Measurements from ENCODE around the gene CEP112.

Gene CEP112

GRCh38 chr17:65712383-65713267 is 479.3 kb downstream of the CEP112 start:
- no peak for DNase-seq
- H3K27me3 Mint-ChIP-seq: no peaks in the 10 kb centered on the region
- peaks cover 20% of the 10 kb centered on the region for H3K4me1 Mint-ChIP-seq (ENCODE audit: low read depth)
- no peak overlapping the region for H3K27ac Mint-ChIP-seq
- no peaks in the 10 kb centered on the region for H3K9me3 Mint-ChIP-seq
- no peaks in the 10 kb centered on the region for H3K36me3 Mint-ChIP-seq (ENCODE audit: low read depth)
- no peak overlapping the region for H3K4me3 Mint-ChIP-seq

DNA sequence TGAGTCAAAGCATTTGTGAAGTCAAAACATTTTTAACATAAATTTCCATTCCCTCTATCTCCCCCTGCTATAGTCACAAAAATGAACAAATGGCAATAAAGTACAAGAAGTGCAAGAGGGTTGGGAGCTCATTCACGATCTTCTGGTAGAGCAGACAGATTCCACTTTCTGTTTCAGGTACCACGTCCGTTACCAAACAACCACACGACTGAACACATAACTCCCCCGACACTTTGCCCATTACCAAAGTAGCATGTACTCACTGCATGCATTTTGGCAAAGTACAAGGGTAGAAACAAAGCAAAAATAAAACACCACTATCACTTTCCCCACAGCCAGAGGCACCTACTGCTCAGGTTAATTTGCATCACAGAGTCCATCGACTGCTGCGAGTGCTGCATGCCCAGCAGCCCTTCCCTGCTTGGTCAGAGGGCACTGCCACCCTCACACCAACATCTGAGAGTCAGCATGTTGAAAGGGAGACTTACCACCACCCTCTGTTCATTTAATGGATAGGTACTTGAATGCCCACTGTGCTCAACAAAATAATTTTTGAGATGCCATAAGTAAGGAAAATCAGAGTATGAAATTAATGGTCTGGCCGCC is 480.2 kb downstream of the CEP112 start:
- Mint-ChIP-seq H3K9me3 (no peaks in the 10 kb centered on the region), H3K4me3 (peak overlapping the region; percentile 50), H3K27me3 (no peaks in the 10 kb centered on the region), H3K4me1 (ENCODE audit: low read depth) (peaks cover 20% of the 10 kb centered on the region), H3K36me3 (ENCODE audit: low read depth) (no peaks in the 10 kb centered on the region), H3K27ac (no peak overlapping the region)
- DNase-seq: no peak

- Mint-ChIP-seq H3K36me3 (ENCODE audit: low read depth) (no peaks in the 10 kb centered on the region), H3K27ac (no peak overlapping the region)
Observed at GRCh38 chr17:65707780-65708179, 484.2 kb downstream of the CEP112 start.

DNA sequence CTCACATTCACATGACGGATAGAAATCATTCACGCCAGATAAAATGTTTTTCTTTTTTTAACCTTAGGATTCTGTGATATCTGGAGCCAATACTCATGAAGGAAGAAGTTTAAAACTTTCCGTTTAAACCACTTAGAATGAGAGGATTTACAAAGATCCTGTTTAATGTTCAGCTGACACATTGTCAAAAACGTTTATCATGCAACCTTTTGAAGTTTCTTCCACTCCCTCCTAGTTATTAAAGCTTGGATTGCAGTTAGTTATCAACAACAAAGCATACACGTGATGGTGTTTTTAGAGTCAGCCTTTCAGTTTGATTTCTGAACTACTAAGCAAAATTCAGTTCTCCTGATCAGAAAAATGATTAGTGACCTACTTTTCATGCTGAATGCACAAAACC is 487.2 kb downstream of the CEP112 start:
- Mint-ChIP-seq H3K4me3 (no peak overlapping the region), H3K9me3 (no peaks in the 10 kb centered on the region), H3K4me1 (ENCODE audit: low read depth) (no peaks in the 10 kb centered on the region), H3K27ac (no peak overlapping the region), H3K27me3 (no peaks in the 10 kb centered on the region), H3K36me3 (ENCODE audit: low read depth) (no peaks in the 10 kb centered on the region)
- DNase-seq: no peak

More at GRCh38 chr17:65707780-65708179, 484.2 kb downstream of the CEP112 start:
- Mint-ChIP-seq H3K4me1 (ENCODE audit: low read depth) (peaks cover 17% of the 10 kb centered on the region), H3K9me3 (no peaks in the 10 kb centered on the region), H3K4me3 (no peak overlapping the region), H3K27me3 (no peaks in the 10 kb centered on the region)
- DNase-seq: no peak

DNA sequence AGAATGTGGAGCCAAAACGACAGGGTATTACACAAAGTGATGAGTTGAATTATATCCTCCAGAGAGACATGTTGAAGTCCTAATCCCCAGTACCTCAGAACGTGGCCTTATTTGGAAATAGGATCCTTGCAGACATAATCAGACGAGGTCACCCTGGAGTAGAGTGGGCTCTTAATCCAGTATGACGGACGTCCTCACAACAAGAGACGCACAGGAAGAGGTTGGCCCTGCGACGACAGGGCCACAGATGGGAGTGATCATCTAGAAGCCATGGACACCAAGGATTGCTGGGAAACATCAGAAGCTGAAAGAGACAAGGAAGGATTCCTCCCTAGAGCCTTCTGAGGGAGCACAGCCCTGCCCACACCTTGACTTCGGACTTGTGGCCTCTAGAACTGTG is 488.0 kb downstream of the CEP112 start:
- no peak overlapping the region for H3K4me3 Mint-ChIP-seq
- H3K27ac Mint-ChIP-seq: no peak overlapping the region
- DNase-seq: no peak
- no peaks in the 10 kb centered on the region for H3K36me3 Mint-ChIP-seq (ENCODE audit: low read depth)
- H3K4me1 Mint-ChIP-seq (ENCODE audit: low read depth): no peaks in the 10 kb centered on the region
- no peaks in the 10 kb centered on the region for H3K27me3 Mint-ChIP-seq
- H3K9me3 Mint-ChIP-seq: no peaks in the 10 kb centered on the region

DNA sequence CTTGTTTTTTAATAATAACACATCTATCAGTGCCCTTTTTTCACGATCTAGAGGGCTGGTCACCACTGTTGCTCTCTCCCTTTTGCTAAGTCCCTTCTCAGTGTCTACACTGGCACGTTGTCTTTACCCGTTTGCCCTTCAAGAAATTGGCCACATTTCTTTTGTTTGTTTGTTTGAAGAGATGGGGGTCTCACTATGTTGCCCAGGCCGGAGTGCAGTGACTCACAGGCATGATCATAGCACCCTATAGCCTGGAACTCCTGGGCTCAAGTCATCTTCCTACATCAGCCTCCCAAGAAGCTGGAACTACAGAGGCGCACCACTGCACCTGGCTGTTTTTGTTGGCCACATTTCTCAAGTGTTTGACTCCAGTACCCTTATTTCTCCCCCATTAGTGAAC is 492.5 kb downstream of the CEP112 start:
- Mint-ChIP-seq H3K9me3 (no peaks in the 10 kb centered on the region), H3K27ac (no peak overlapping the region), H3K27me3 (no peaks in the 10 kb centered on the region), H3K4me3 (no peak overlapping the region), H3K36me3 (ENCODE audit: low read depth) (no peaks in the 10 kb centered on the region), H3K4me1 (ENCODE audit: low read depth) (no peaks in the 10 kb centered on the region)
- DNase-seq: no peak

GRCh38 chr17:65698381-65699061 is 493.4 kb downstream of the CEP112 start:
- no peaks in the 10 kb centered on the region for H3K9me3 Mint-ChIP-seq
- no peak overlapping the region for H3K27ac Mint-ChIP-seq
- no peaks in the 10 kb centered on the region for H3K27me3 Mint-ChIP-seq
- H3K4me1 Mint-ChIP-seq (ENCODE audit: low read depth): no peaks in the 10 kb centered on the region
- H3K4me3 Mint-ChIP-seq: no peak overlapping the region
- no peaks in the 10 kb centered on the region for H3K36me3 Mint-ChIP-seq (ENCODE audit: low read depth)
- no peak for DNase-seq

GRCh38 chr17:65697661-65698060 is 494.3 kb downstream of the CEP112 start:
- H3K9me3 Mint-ChIP-seq: no peaks in the 10 kb centered on the region
- no peak overlapping the region for H3K4me3 Mint-ChIP-seq
- no peaks in the 10 kb centered on the region for H3K27me3 Mint-ChIP-seq
- H3K27ac Mint-ChIP-seq: no peak overlapping the region
- no peak for DNase-seq
- H3K4me1 Mint-ChIP-seq (ENCODE audit: low read depth): no peaks in the 10 kb centered on the region
- H3K36me3 Mint-ChIP-seq (ENCODE audit: low read depth): no peaks in the 10 kb centered on the region

DNA sequence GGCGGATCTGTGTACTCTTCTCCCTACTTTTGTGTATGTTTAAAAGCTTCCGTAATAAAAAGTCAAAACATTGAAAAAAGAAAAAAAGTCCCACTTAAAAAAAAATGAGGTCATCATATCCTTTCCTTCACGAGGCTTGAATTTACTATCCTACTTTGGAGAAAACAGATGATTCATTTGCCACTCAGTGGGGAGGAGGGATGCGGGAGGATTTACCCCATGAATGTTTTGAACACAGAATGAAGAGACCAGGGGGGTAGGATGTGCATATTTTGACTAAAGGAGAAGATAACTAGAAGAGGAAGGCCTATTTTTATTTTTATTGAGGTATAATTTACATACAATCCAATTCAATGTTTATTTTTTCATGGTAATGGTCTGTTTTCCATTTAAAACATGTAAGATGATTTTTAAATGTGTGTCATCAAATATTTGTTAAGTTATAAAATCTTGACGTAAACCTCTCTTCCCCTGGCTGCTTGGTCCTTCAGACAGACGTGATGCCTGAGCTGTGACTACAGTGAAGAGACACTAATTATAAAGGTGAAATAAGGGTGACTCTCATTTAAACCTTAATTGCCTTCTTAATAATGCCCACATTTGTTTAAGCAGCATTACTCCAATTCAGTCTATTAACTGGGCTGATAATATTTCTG is 495.1 kb downstream of the CEP112 start:
- no peak overlapping the region for H3K27ac Mint-ChIP-seq
- no peaks in the 10 kb centered on the region for H3K4me1 Mint-ChIP-seq (ENCODE audit: low read depth)
- DNase-seq: no peak
- H3K27me3 Mint-ChIP-seq: no peaks in the 10 kb centered on the region
- H3K4me3 Mint-ChIP-seq: no peak overlapping the region
- H3K9me3 Mint-ChIP-seq: no peaks in the 10 kb centered on the region
- H3K36me3 Mint-ChIP-seq (ENCODE audit: low read depth): no peaks in the 10 kb centered on the region

- Mint-ChIP-seq H3K4me1 (ENCODE audit: low read depth) (peaks cover 8% of the 10 kb centered on the region), H3K27ac (no peak overlapping the region), H3K36me3 (ENCODE audit: low read depth) (no peaks in the 10 kb centered on the region), H3K4me3 (no peak overlapping the region), H3K9me3 (no peaks in the 10 kb centered on the region), H3K27me3 (no peaks in the 10 kb centered on the region)
- no peak for DNase-seq
Observed at GRCh38 chr17:65694601-65695000, 497.3 kb downstream of the CEP112 start.

DNA sequence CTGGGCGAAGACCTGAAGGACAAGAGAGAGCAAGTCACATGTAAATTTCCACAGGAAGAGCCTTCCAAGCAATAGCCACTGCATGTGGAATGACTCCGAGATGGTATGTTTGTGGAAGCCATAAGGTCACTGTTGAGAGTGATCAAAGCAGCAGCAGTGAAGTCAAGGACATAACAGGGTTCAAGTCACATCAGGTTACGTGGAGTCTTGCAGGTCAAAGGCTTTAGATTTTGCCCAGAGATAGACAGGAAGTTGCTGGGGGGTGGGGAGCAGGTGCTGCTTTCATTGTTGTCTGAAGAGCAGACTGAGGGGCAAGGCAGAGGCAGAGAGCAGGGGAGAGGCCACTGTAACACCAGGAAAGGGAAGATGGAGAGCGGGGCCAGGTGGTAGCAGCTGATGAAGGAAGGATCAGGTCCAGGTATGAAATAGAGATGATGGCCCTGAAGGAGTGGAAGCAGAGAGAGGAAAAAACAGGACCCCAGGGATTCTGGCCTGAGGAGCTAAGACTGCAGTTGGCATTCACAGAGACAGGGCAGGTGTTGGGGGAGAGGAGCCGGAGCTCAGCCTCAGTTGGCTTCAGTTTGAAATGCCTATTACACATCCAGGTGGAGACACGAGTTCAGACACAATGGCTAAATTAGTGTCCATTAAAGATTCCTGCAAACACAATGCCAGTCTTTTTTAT is 501.2 kb downstream of the CEP112 start:
- Mint-ChIP-seq H3K27me3 (no peaks in the 10 kb centered on the region), H3K36me3 (ENCODE audit: low read depth) (no peaks in the 10 kb centered on the region), H3K4me1 (ENCODE audit: low read depth) (peaks cover 8% of the 10 kb centered on the region), H3K4me3 (no peak overlapping the region), H3K27ac (no peak overlapping the region), H3K9me3 (no peaks in the 10 kb centered on the region)
- no peak for DNase-seq

DNA sequence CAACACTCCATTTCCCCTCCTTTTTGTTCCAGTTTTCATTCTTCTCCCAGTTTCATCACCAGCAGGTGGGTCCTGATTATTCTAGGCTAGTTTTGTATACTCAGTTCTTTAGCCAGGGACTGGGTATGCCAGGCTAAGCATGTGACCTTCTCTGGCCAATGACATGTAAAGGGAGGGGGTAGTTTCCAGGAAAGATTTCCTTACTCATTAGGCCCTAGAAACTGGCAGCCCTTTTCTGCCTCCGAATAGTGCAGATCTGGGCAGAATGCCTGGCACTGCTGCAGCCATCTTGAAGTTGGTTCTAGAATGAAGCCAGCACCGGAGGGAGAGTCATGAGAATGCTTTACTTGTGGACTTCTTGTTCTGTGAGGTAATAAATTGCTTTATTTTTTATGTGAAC is 503.6 kb downstream of the CEP112 start:
- Mint-ChIP-seq H3K36me3 (ENCODE audit: low read depth) (no peaks in the 10 kb centered on the region), H3K9me3 (no peaks in the 10 kb centered on the region), H3K27ac (no peak overlapping the region), H3K27me3 (no peaks in the 10 kb centered on the region), H3K4me3 (no peak overlapping the region), H3K4me1 (ENCODE audit: low read depth) (peaks cover 8% of the 10 kb centered on the region)
- DNase-seq: no peak

DNA sequence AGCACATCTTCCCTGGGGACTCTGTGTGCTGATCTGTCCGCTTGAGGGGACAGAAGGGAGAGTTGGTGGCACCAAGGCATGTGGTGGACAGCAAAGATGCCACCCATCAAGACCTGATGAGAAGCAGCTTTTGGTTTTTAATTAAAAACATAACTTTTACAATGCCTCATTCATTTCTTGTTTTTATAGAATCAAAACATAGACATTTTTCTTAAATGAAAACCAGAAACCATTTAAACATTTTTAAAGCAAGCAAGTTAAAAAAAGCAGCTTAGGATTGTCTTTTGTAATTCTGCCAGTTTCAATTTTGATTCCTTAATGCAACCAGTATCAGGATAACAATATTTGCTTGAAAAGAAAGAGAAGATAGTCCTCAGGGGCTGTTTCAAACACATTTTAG is 506.8 kb downstream of the CEP112 start:
- Mint-ChIP-seq H3K27me3 (no peaks in the 10 kb centered on the region), H3K27ac (no peak overlapping the region), H3K4me1 (ENCODE audit: low read depth) (no peaks in the 10 kb centered on the region), H3K9me3 (no peaks in the 10 kb centered on the region), H3K36me3 (ENCODE audit: low read depth) (no peaks in the 10 kb centered on the region), H3K4me3 (no peak overlapping the region)
- no peak for DNase-seq

GRCh38 chr17:65684631-65685030 is 507.3 kb downstream of the CEP112 start:
- DNase-seq: no peak
- no peak overlapping the region for H3K27ac Mint-ChIP-seq

More at GRCh38 chr17:65684631-65685030, 507.3 kb downstream of the CEP112 start:
- Mint-ChIP-seq H3K4me1 (ENCODE audit: low read depth) (no peaks in the 10 kb centered on the region), H3K36me3 (ENCODE audit: low read depth) (no peaks in the 10 kb centered on the region), H3K9me3 (no peaks in the 10 kb centered on the region), H3K27me3 (no peaks in the 10 kb centered on the region), H3K4me3 (no peak overlapping the region)

Data from activated T-cell treated with anti-CD3 and anti-CD28 coated beads, Interleukin-2, amount 50 U/mL, for 24 hours (primary cell).